Trophoblast cell (in vitro differentiated cells and primary cell): ENCODE results near the gene NTM.
"Not testable (repeated sequence)": the region's sequence is repeated elsewhere in the genome, so short reads cannot be mapped to it uniquely, and the experiment has no call there.

Experiments used
- DNase-seq, 2 donors: peaks; one replicate each; pipeline ENCODE4 v3.0.0-alpha.2; 2016
- H2AFZ ChIP-seq: 2 replicates; pipeline ENCODE4 v1.6.1; 2013; ENCODE audit warnings: low read length, moderate library complexity, mild to moderate bottlenecking; ENCODE audit not compliant: insufficient read depth, poor library complexity
- H2AK5ac ChIP-seq: 2 replicates; pipeline ENCODE4 v1.6.1; 2013; ENCODE audit warnings: mild to moderate bottlenecking, low read length
- H2BK120ac ChIP-seq: 2 replicates; pipeline ENCODE4 v1.6.1; 2013; ENCODE audit warnings: low read length, mild to moderate bottlenecking, moderate library complexity; ENCODE audit not compliant: insufficient read depth, poor library complexity
- H2BK12ac ChIP-seq: 2 replicates; pipeline ENCODE4 v1.6.1; 2013; ENCODE audit warnings: mild to moderate bottlenecking, low read length, moderate library complexity
- H2BK5ac ChIP-seq: 2 replicates; pipeline ENCODE4 v1.6.1; 2013; ENCODE audit warnings: low read length, low read depth, moderate library complexity, mild to moderate bottlenecking; ENCODE audit not compliant: poor library complexity
- H3K14ac ChIP-seq: 2 replicates; pipeline ENCODE4 v1.6.1; 2013; ENCODE audit warnings: mild to moderate bottlenecking, low read length
- H3K18ac ChIP-seq: 2 replicates; pipeline ENCODE4 v1.6.1; 2013; ENCODE audit warnings: mild to moderate bottlenecking, low read length
- H3K23ac ChIP-seq: 2 replicates; pipeline ENCODE4 v1.6.1; 2013; ENCODE audit warnings: low read length
- H3K27ac ChIP-seq: 2 replicates; pipeline ENCODE4 v1.5.1; 2013; ENCODE audit warnings: low read depth, mild to moderate bottlenecking, inconsistent platforms, low read length, moderate library complexity
- H3K27me3 ChIP-seq: 2 replicates; pipeline ENCODE4 v1.6.1; 2013; ENCODE audit warnings: inconsistent platforms, mild to moderate bottlenecking, low read length, moderate library complexity; ENCODE audit not compliant: insufficient read depth
- H3K36me3 ChIP-seq, 2 experiments: 1 replicate in 1 of 2; 2 replicates in 1 of 2; pipeline ENCODE4 v1.6.1; 2013; ENCODE audit warnings: low read length in 2 of 2, mild to moderate bottlenecking in 2 of 2, moderate library complexity in 1 of 2; ENCODE audit not compliant: insufficient read depth in 2 of 2, control insufficient read depth in 1 of 2
- H3K4ac ChIP-seq: 2 replicates; pipeline ENCODE4 v1.6.1; 2013; ENCODE audit warnings: low read depth, mild to moderate bottlenecking, low read length, moderate library complexity
- H3K4me1 ChIP-seq, 2 experiments: 1 replicate in 1 of 2; 2 replicates in 1 of 2; pipeline ENCODE4 v1.6.1; 2013; ENCODE audit warnings: low read length in 2 of 2, mild to moderate bottlenecking in 2 of 2, moderate library complexity in 1 of 2; ENCODE audit not compliant: insufficient read depth in 2 of 2, control insufficient read depth in 1 of 2
- H3K4me2 ChIP-seq: 2 replicates; pipeline ENCODE4 v1.6.1; 2013; ENCODE audit warnings: inconsistent platforms, mild to moderate bottlenecking, low read length, moderate library complexity
- H3K4me3 ChIP-seq: 2 replicates; pipeline ENCODE4 v1.5.1; 2013; ENCODE audit warnings: mild to moderate bottlenecking, low read depth, low read length, inconsistent platforms
- H3K79me1 ChIP-seq: one replicate; pipeline ENCODE4 v1.6.1; 2013; ENCODE audit warnings: low read length
- H3K79me2 ChIP-seq: 2 replicates; pipeline ENCODE4 v1.6.1; 2013; ENCODE audit warnings: low read length, mild to moderate bottlenecking; ENCODE audit not compliant: control insufficient read depth, insufficient read depth, poor library complexity
- H3K9ac ChIP-seq: 2 replicates; pipeline ENCODE4 v1.6.1; 2013; ENCODE audit warnings: mild to moderate bottlenecking, low read length
- H3K9me3 ChIP-seq: 2 replicates; pipeline ENCODE4 v1.6.1; 2013; ENCODE audit warnings: low read depth, mild to moderate bottlenecking, control low read depth, inconsistent platforms, low read length; ENCODE audit not compliant: insufficient read depth
- H4K12ac ChIP-seq: 2 replicates; pipeline ENCODE4 v1.6.1; 2013; ENCODE audit warnings: low read depth, mild to moderate bottlenecking, low read length, moderate library complexity
- H4K8ac ChIP-seq: 2 replicates; pipeline ENCODE4 v1.6.1; 2013; ENCODE audit warnings: low read depth, mild to moderate bottlenecking, low read length, moderate library complexity
- H4K91ac ChIP-seq: one replicate; pipeline ENCODE4 v1.6.1; 2013; ENCODE audit warnings: low read depth, mild to moderate bottlenecking, low read length, moderate library complexity
- WGBS: extraction: QIAGEN DNeasy Blood & Tissue Kit; methylation state at CpG from one replicate; pipeline ENCODE4 v1.1.7; 2013; ENCODE audit warnings: missing lambda C conversion rate; ENCODE audit not compliant: insufficient read length, insufficient coverage; ENCODE audit errors: extremely low coverage; 5-methylcytosine and 5-hydroxymethylcytosine counted together

NTM gene

DNA sequence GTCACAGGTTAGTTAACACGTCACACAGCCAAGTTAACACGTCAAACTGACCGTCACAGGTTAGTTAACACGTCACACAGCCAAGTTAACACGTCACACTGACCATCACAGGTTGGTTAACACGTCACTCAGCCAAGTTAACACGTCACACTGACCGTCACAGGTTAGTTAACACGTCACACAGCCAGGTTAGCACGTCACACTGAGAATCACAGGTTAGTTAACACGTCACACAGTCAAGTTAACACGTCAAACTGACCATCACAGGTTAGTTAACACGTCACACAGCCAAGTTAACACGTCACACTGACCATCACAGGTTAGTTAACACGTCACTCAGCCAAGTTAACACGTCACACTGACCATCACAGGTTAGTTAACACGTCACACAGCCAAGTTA lies 700.5 kb downstream of the NTM start:
- H3K36me3 ChIP-seq, H3K4me2 ChIP-seq, H3K27ac ChIP-seq, H3K18ac ChIP-seq, H3K79me2 ChIP-seq, H3K4ac ChIP-seq, H3K9me3 ChIP-seq, H2AFZ ChIP-seq, H3K9ac ChIP-seq, DNase-seq, H2BK12ac ChIP-seq, H4K91ac ChIP-seq, H2AK5ac ChIP-seq, H2BK120ac ChIP-seq, H2BK5ac ChIP-seq, H3K4me3 ChIP-seq, H3K14ac ChIP-seq, H3K23ac ChIP-seq, H3K79me1 ChIP-seq, H3K27me3 ChIP-seq, H4K12ac ChIP-seq, H4K8ac ChIP-seq, H3K4me1 ChIP-seq: not testable (repeated sequence)
- no CpG with 5 or more reads among the region's 17 CpGs for WGBS

DNA sequence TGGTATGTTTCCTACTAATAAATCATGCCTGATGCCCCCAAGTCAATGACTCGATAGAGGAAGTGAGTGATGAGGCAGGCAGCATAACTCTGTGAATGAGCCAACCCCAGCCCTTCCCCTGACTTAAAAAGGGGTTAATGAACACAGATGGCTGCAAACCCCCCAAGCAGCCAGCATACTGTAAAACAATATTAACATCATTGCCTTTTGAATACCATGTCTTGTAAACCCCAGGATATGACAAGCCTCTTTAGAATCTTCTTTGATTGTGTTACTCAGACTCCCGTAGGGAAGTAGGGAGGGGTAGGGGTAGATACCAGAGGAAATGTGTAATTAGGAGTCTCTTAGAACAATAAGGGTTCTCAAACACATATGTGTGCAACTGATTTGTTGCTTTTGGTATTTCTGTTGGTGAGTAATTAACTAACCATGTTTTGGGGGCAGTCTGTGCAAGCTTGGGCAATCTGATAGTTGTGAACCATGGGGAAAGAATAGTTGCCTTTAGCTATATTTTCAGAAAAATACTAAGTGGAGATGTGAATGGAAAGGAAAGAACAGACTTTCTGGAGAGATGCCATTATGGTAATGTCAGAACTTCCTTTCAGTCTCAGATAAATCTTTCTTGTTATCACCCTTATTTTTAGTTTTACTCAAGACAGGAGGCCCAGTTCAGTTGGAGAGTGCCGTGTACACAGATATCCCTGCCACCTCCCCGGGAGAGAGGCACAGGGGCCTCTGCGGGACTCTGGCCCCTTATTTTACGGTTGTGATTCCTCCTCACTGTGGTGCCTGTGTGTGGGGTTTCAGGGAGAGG lies 701.8 kb downstream of the NTM start:
- Histone ChIP-seq H3K27me3 (no peaks in the 10 kb centered on the region), H4K12ac (no peak overlapping the region), H2AFZ (no peak overlapping the region), H2BK120ac (no peak overlapping the region), H4K8ac (peak overlapping the region; percentile 37), H3K4me2 (no peak overlapping the region), H3K4ac (no peak overlapping the region), H3K9ac (no peak overlapping the region), H2BK5ac (no peak overlapping the region), H2BK12ac (peak overlapping the region; percentile 70), H3K4me1 (peaks cover 2 to 4% of the 10 kb centered on the region in 2 experiments), H3K79me2 (no peaks in the 10 kb centered on the region), H3K18ac (no peak overlapping the region), H2AK5ac (no peak overlapping the region), H3K36me3 (no peaks in the 10 kb centered on the region), H4K91ac (no peak overlapping the region), H3K79me1 (peaks cover 2% of the 10 kb centered on the region), H3K9me3 (peaks cover 7% of the 10 kb centered on the region), H3K27ac (peak overlapping the region; percentile 42), H3K4me3 (no peak overlapping the region), H3K23ac (no peak overlapping the region), H3K14ac (no peak overlapping the region)
- peak; percentile 5 to 6 for DNase-seq
- WGBS = no CpG with 5 or more reads among the region's 6 CpGs

DNA sequence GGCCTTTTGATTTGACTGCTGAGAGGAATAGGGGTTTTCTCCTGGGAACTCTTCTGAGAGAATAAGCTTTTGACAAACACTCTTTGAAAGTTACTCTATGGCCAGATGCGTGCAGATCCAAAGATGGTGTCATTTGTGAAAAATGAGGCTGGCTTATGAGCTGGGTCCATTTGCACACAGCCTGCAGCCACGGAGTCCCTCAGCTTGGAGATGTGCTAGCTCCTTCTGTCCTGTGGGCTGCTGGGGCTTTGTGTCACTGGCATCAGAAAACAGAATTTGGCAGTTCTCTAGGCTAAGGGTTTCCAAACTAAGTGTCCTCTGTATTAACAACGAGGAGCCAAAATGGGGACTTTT lies 702.4 kb downstream of the NTM start:
- WGBS = no CpG with 5 or more reads among the region's 3 CpGs
- no peak overlapping the region for H3K9ac ChIP-seq

DNA sequence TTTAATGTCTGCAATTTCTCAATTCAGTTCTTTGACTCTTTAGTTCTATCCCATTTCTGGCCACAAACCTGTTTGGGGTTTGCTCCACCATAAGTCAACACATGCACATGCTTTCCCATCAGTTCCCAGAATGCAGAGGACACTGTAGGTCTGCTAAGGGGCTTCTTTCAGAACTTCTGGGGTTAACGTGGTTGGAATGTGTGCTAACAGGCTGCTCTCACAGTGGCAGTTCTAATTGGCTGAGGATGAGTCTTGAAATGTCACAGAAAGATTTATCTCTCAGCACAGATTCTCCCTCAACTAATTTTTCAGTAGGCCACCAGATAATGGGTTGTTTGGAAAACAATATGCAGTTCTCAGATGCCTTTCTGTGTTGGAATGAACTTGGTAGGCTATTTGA lies 703.4 kb downstream of the NTM start:
- WGBS = no CpG with 5 or more reads among the region's 1 CpG
- no peak overlapping the region for H2BK12ac ChIP-seq
- no peak overlapping the region for H4K12ac ChIP-seq
- peaks cover 9% of the 10 kb centered on the region for H3K9me3 ChIP-seq
- peaks cover 2% of the 10 kb centered on the region for H3K79me1 ChIP-seq
- DNase-seq = no peak
- no peaks in the 10 kb centered on the region for H3K79me2 ChIP-seq
- no peak overlapping the region for H2BK5ac ChIP-seq
- H3K27ac ChIP-seq = no peak overlapping the region
- H3K4ac ChIP-seq = no peak overlapping the region
- H3K14ac ChIP-seq = no peak overlapping the region
- H3K4me1 ChIP-seq = peaks cover 2 to 4% of the 10 kb centered on the region in 2 experiments
- no peak overlapping the region for H4K8ac ChIP-seq
- no peak overlapping the region for H2BK120ac ChIP-seq
- H2AFZ ChIP-seq = no peak overlapping the region
- no peak overlapping the region for H4K91ac ChIP-seq
- no peak overlapping the region for H3K23ac ChIP-seq
- no peaks in the 10 kb centered on the region for H3K27me3 ChIP-seq
- no peaks in the 10 kb centered on the region for H3K36me3 ChIP-seq
- no peak overlapping the region for H3K4me3 ChIP-seq
- no peak overlapping the region for H3K9ac ChIP-seq
- no peak overlapping the region for H3K4me2 ChIP-seq
- H2AK5ac ChIP-seq = no peak overlapping the region
- H3K18ac ChIP-seq = no peak overlapping the region

More for the DNA sequence above, 702.4 kb downstream of the NTM start:
- Histone ChIP-seq H2BK120ac (no peak overlapping the region), H3K9me3 (peaks cover 7% of the 10 kb centered on the region), H3K79me1 (peaks cover 2% of the 10 kb centered on the region), H3K23ac (no peak overlapping the region), H3K27me3 (no peaks in the 10 kb centered on the region), H3K4me3 (no peak overlapping the region), H2AFZ (no peak overlapping the region), H3K18ac (no peak overlapping the region), H3K79me2 (no peaks in the 10 kb centered on the region), H2BK5ac (no peak overlapping the region), H3K27ac (peak overlapping the region; percentile 42), H2BK12ac (peak overlapping the region; percentile 70), H4K8ac (peak overlapping the region; percentile 37), H2AK5ac (no peak overlapping the region), H4K91ac (no peak overlapping the region), H3K14ac (no peak overlapping the region), H3K4me2 (no peak overlapping the region), H3K4ac (no peak overlapping the region), H3K36me3 (no peaks in the 10 kb centered on the region), H4K12ac (no peak overlapping the region), H3K4me1 (peaks cover 2 to 4% of the 10 kb centered on the region in 2 experiments)
- DNase-seq = no peak
